ENCODE results near the gene UBR4.

Gene UBR4

GRCh38 chr1:19208710-19209438, 1.2 kb downstream of the UBR4 start:
- Histone ChIP-seq H3K27ac (ENCODE audit: low read depth, low read length) (no peak overlapping the region), H3K79me1 (ENCODE audit: low read length) (peaks cover 4% of the 10 kb centered on the region), H3K4me3 (ENCODE audit: low read length) (peak overlapping the region; percentile 71), H3K36me3 (ENCODE audit: control insufficient read depth, insufficient read depth, low read length) (no peaks in the 10 kb centered on the region), H2BK5ac (ENCODE audit: low read length) (no peak overlapping the region), H3K27me3 (ENCODE audit: insufficient read depth, low read length, poor library complexity) (no peaks in the 10 kb centered on the region), H2BK120ac (ENCODE audit: low read depth, low read length) (no peak overlapping the region), H2AK5ac (ENCODE audit: low read length) (no peak overlapping the region), H3K18ac (ENCODE audit: low read length) (no peak overlapping the region), H3K79me2 (ENCODE audit: control insufficient read depth, insufficient read depth, low read length) (peaks cover 63% of the 10 kb centered on the region), H3K23ac (ENCODE audit: low read length) (no peak overlapping the region), H3K9ac (ENCODE audit: low read length) (peak overlapping the region; percentile 77), H3K56ac (ENCODE audit: low read length) (peak overlapping the region; percentile 93), H3K4ac (ENCODE audit: low read depth, low read length) (no peak overlapping the region), H3K4me1 (ENCODE audit: control insufficient read depth, low read depth, low read length) (no peaks in the 10 kb centered on the region), H4K8ac (ENCODE audit: low read depth, low read length) (no peak overlapping the region), H3K4me2 (ENCODE audit: low read length) (peak overlapping the region; percentile 47), H4K5ac (ENCODE audit: low read length) (no peak overlapping the region), H2BK15ac (replicated peaks; ENCODE audit: low read depth) (no peak overlapping the region)
- DNase-seq = no peak
- no CpG with 5 or more reads among the region's 8 CpGs for WGBS (ENCODE audit: extremely low coverage, insufficient coverage, low lambda C conversion rate)

GRCh38 chr1:19206947-19207346, 3.1 kb downstream of the UBR4 start:
- H3K27ac ChIP-seq (ENCODE audit: low read depth, low read length) = no peak overlapping the region
- H3K56ac ChIP-seq (ENCODE audit: low read length) = no peak overlapping the region
- H2AK5ac ChIP-seq (ENCODE audit: low read length) = no peak overlapping the region
- no peak overlapping the region for H3K4ac ChIP-seq (ENCODE audit: low read depth, low read length)
- no peak overlapping the region for H3K4me2 ChIP-seq (ENCODE audit: low read length)
- no peak overlapping the region for H3K23ac ChIP-seq (ENCODE audit: low read length)
- no peaks in the 10 kb centered on the region for H3K4me1 ChIP-seq (ENCODE audit: control insufficient read depth, low read depth, low read length)
- no peaks in the 10 kb centered on the region for H3K27me3 ChIP-seq (ENCODE audit: insufficient read depth, low read length, poor library complexity)
- H3K4me3 ChIP-seq (ENCODE audit: low read length) = no peak overlapping the region
- no peaks in the 10 kb centered on the region for H3K36me3 ChIP-seq (ENCODE audit: control insufficient read depth, insufficient read depth, low read length)
- no peak overlapping the region for H4K8ac ChIP-seq (ENCODE audit: low read depth, low read length)
- DNase-seq = no peak
- no peak overlapping the region for H2BK15ac ChIP-seq (replicated peaks; ENCODE audit: low read depth)
- no peak overlapping the region for H2BK5ac ChIP-seq (ENCODE audit: low read length)
- peaks cover 6% of the 10 kb centered on the region for H3K79me1 ChIP-seq (ENCODE audit: low read length)
- H3K9ac ChIP-seq (ENCODE audit: low read length) = no peak overlapping the region
- H4K5ac ChIP-seq (ENCODE audit: low read length) = no peak overlapping the region
- WGBS (ENCODE audit: extremely low coverage, insufficient coverage, low lambda C conversion rate) = no CpG with 5 or more reads among the region's 3 CpGs
- peaks cover 80% of the 10 kb centered on the region for H3K79me2 ChIP-seq (ENCODE audit: control insufficient read depth, insufficient read depth, low read length)
- H2BK120ac ChIP-seq (ENCODE audit: low read depth, low read length) = no peak overlapping the region
- no peak overlapping the region for H3K18ac ChIP-seq (ENCODE audit: low read length)

GRCh38 chr1:19205845-19206244, 4.2 kb downstream of the UBR4 start:
- H3K36me3 ChIP-seq (ENCODE audit: control insufficient read depth, insufficient read depth, low read length) = no peaks in the 10 kb centered on the region
- H3K79me1 ChIP-seq (ENCODE audit: low read length) = peaks cover 10% of the 10 kb centered on the region
- no peak overlapping the region for H3K18ac ChIP-seq (ENCODE audit: low read length)
- no peak overlapping the region for H3K9ac ChIP-seq (ENCODE audit: low read length)
- no peak overlapping the region for H2BK120ac ChIP-seq (ENCODE audit: low read depth, low read length)
- H3K27me3 ChIP-seq (ENCODE audit: insufficient read depth, low read length, poor library complexity) = no peaks in the 10 kb centered on the region
- H3K4ac ChIP-seq (ENCODE audit: low read depth, low read length) = no peak overlapping the region
- H3K4me2 ChIP-seq (ENCODE audit: low read length) = no peak overlapping the region
- no peak overlapping the region for H3K4me3 ChIP-seq (ENCODE audit: low read length)
- no peak overlapping the region for H3K56ac ChIP-seq (ENCODE audit: low read length)
- no peak overlapping the region for H2AK5ac ChIP-seq (ENCODE audit: low read length)
- peaks cover 83% of the 10 kb centered on the region for H3K79me2 ChIP-seq (ENCODE audit: control insufficient read depth, insufficient read depth, low read length)
- no peaks in the 10 kb centered on the region for H3K4me1 ChIP-seq (ENCODE audit: control insufficient read depth, low read depth, low read length)
- H3K23ac ChIP-seq (ENCODE audit: low read length) = no peak overlapping the region
- no peak overlapping the region for H4K8ac ChIP-seq (ENCODE audit: low read depth, low read length)
- DNase-seq = no peak
- H2BK5ac ChIP-seq (ENCODE audit: low read length) = no peak overlapping the region
- no CpG with 5 or more reads among the region's 5 CpGs for WGBS (ENCODE audit: extremely low coverage, insufficient coverage, low lambda C conversion rate)
- H3K27ac ChIP-seq (ENCODE audit: low read depth, low read length) = no peak overlapping the region
- H4K5ac ChIP-seq (ENCODE audit: low read length) = no peak overlapping the region
- H2BK15ac ChIP-seq (replicated peaks; ENCODE audit: low read depth) = no peak overlapping the region

- Histone ChIP-seq H2BK15ac (replicated peaks; ENCODE audit: low read depth) (no peak overlapping the region), H3K9ac (ENCODE audit: low read length) (no peak overlapping the region), H3K18ac (ENCODE audit: low read length) (no peak overlapping the region), H3K27me3 (ENCODE audit: insufficient read depth, low read length, poor library complexity) (no peaks in the 10 kb centered on the region), H3K4ac (ENCODE audit: low read depth, low read length) (no peak overlapping the region), H2BK120ac (ENCODE audit: low read depth, low read length) (no peak overlapping the region), H4K5ac (ENCODE audit: low read length) (no peak overlapping the region), H3K36me3 (ENCODE audit: control insufficient read depth, insufficient read depth, low read length) (no peaks in the 10 kb centered on the region), H2BK5ac (ENCODE audit: low read length) (no peak overlapping the region), H3K4me2 (ENCODE audit: low read length) (no peak overlapping the region), H3K27ac (ENCODE audit: low read depth, low read length) (no peak overlapping the region), H3K56ac (ENCODE audit: low read length) (no peak overlapping the region), H2AK5ac (ENCODE audit: low read length) (no peak overlapping the region), H3K79me2 (ENCODE audit: control insufficient read depth, insufficient read depth, low read length) (peaks cover 86% of the 10 kb centered on the region), H3K79me1 (ENCODE audit: low read length) (peaks cover 13% of the 10 kb centered on the region), H3K4me3 (ENCODE audit: low read length) (no peak overlapping the region), H3K23ac (ENCODE audit: low read length) (no peak overlapping the region), H3K4me1 (ENCODE audit: control insufficient read depth, low read depth, low read length) (no peaks in the 10 kb centered on the region), H4K8ac (ENCODE audit: low read depth, low read length) (no peak overlapping the region)
- WGBS (ENCODE audit: extremely low coverage, insufficient coverage, low lambda C conversion rate) = no CpG with 5 or more reads among the region's 1 CpG
- DNase-seq = no peak
These were observed 4.7 kb downstream of the UBR4 start for GRCh38 chr1:19205403-19205802.

GRCh38 chr1:19204446-19205266, 5.4 kb downstream of the UBR4 start:
- no peak overlapping the region for H3K4me2 ChIP-seq (ENCODE audit: low read length)
- H2BK15ac ChIP-seq (replicated peaks; ENCODE audit: low read depth) = no peak overlapping the region
- no peak overlapping the region for H4K8ac ChIP-seq (ENCODE audit: low read depth, low read length)
- H2BK5ac ChIP-seq (ENCODE audit: low read length) = no peak overlapping the region
- no peak overlapping the region for H3K4me3 ChIP-seq (ENCODE audit: low read length)
- H3K36me3 ChIP-seq (ENCODE audit: control insufficient read depth, insufficient read depth, low read length) = no peaks in the 10 kb centered on the region
- WGBS (ENCODE audit: extremely low coverage, insufficient coverage, low lambda C conversion rate) = no CpG with 5 or more reads among the region's 6 CpGs
- no peak overlapping the region for H2BK120ac ChIP-seq (ENCODE audit: low read depth, low read length)
- peaks cover 13% of the 10 kb centered on the region for H3K79me1 ChIP-seq (ENCODE audit: low read length)
- H2AK5ac ChIP-seq (ENCODE audit: low read length) = no peak overlapping the region
- H3K18ac ChIP-seq (ENCODE audit: low read length) = no peak overlapping the region
- no peak overlapping the region for H3K27ac ChIP-seq (ENCODE audit: low read depth, low read length)
- H3K79me2 ChIP-seq (ENCODE audit: control insufficient read depth, insufficient read depth, low read length) = peaks cover 88% of the 10 kb centered on the region
- H3K27me3 ChIP-seq (ENCODE audit: insufficient read depth, low read length, poor library complexity) = no peaks in the 10 kb centered on the region
- no peak overlapping the region for H4K5ac ChIP-seq (ENCODE audit: low read length)
- no peak overlapping the region for H3K23ac ChIP-seq (ENCODE audit: low read length)
- H3K9ac ChIP-seq (ENCODE audit: low read length) = no peak overlapping the region
- DNase-seq = no peak
- H3K4me1 ChIP-seq (ENCODE audit: control insufficient read depth, low read depth, low read length) = no peaks in the 10 kb centered on the region
- no peak overlapping the region for H3K56ac ChIP-seq (ENCODE audit: low read length)
- no peak overlapping the region for H3K4ac ChIP-seq (ENCODE audit: low read depth, low read length)

All from mesendoderm (in vitro differentiated cells).